HCT116 (cell line): ENCODE measurements around the gene HOXB7. TPM values are rescaled to one million over a fixed set of nuclear protein-coding genes. Genes with fewer than 3 reads are reported as not detected.
A peak's percentile ranks its signal among the peaks of the same experiment; 100 is the strongest.

ENCODE experiments used
- ATAC-seq: fragments of 200-7000 bp; cut with Tn5 transposase; 2 replicates; pipeline ENCODE4 v1.9.1; 2020; ENCODE audit warnings: mild to moderate bottlenecking, moderate library complexity
- BruUV-seq: library from RNA; stranded (reverse); fragments of 400-500 nt; replicated peaks from 2 replicates; lab custom pipeline; 2021; lab: Mats Ljungman, UMichigan
- CTCF ChIA-PET: fragments of 300-600 bp; sonication (Branson Sonifier 250); formaldehyde crosslinking; loops from one replicate; lab custom pipeline; 2021; ENCODE audit warnings: antibody characterized with exemption; lab: Charles Lee
- POLR2A ChIA-PET: fragments of 300-600, 350-600 bp; sonication (Branson Sonifier 250); formaldehyde crosslinking; loops from one replicate; lab custom pipeline; 2021; ENCODE audit warnings: antibody characterized with exemption; lab: Charles Lee
- RAD21 ChIA-PET, 2 experiments: fragments of 300-600 bp; sonication (Branson Sonifier 250); formaldehyde crosslinking; loops; one replicate each; lab custom pipeline; 2023; ENCODE audit warnings: low total read pairs in 2 of 2; ENCODE audit not compliant: uncharacterized antibody in 2 of 2, unreplicated experiment in 2 of 2, low non-redundant PET in 1 of 2; lab: Charles Lee
- DNase-seq: peaks from one replicate; pipeline ENCODE4 v3.0.0-alpha.2; 2010; ENCODE audit warnings: low read depth, low spot score
- H2AFZ ChIP-seq: fragments of 200-600 bp; shearing (Covaris generic), sonication (generic); 2 replicates; pipeline ENCODE4 v1.6.1; 2017; ENCODE audit warnings: low read depth, mixed run types, mixed read lengths, antibody characterized with exemption, low read length; ENCODE audit not compliant: poor library complexity, severe bottlenecking
- H3K27ac ChIP-seq: 2 replicates; pipeline ENCODE4 v1.5.1; 2012; ENCODE audit warnings: low read depth, low read length
- H3K27me3 ChIP-seq: fragments of 200-600 bp; sonication (generic); 2 replicates; pipeline ENCODE4 v1.6.1; 2016; ENCODE audit warnings: mixed run types, low read length, mixed read lengths; ENCODE audit not compliant: insufficient read depth
- H3K36me3 ChIP-seq, 2 experiments: fragments of 200-500 bp in 1 of 2; fragments of 200-600 bp in 1 of 2; sonication (Bioruptor generic) in 1 of 2; sonication (generic) in 1 of 2; 2 replicates each; pipeline versions ENCODE4 v1.5.1 to v1.6.1; 2014 to 2016; ENCODE audit warnings: low read length in 2 of 2, inconsistent platforms in 1 of 2, mixed read lengths in 1 of 2, mixed run types in 1 of 2; ENCODE audit not compliant: insufficient read depth in 2 of 2, control insufficient read depth in 1 of 2
- H3K4me1 ChIP-seq, 2 experiments: fragments of 200-600 bp in 1 of 2; sonication (generic) in 1 of 2; 2 replicates each; pipeline versions ENCODE4 v1.5.1 to v1.6.1; 2012 to 2017; ENCODE audit warnings: low read length in 2 of 2, inconsistent platforms in 1 of 2, mild to moderate bottlenecking in 1 of 2, mixed read lengths in 1 of 2, mixed run types in 1 of 2, moderate library complexity in 1 of 2; ENCODE audit not compliant: insufficient read depth in 2 of 2, control insufficient read depth in 1 of 2
- H3K4me2 ChIP-seq: fragments of 200-600 bp; sonication (generic); 2 replicates; pipeline ENCODE4 v1.6.1; 2017; ENCODE audit warnings: mixed run types, low read length, mixed read lengths
- H3K4me3 ChIP-seq, 2 experiments: fragments of 200-600 bp in 1 of 2; sonication (generic) in 1 of 2; replicated peaks in 1 of 2; 2 replicates each; pipeline ENCODE4 v1.5.1; 2011 to 2016; ENCODE audit warnings: low read length in 2 of 2, control low read depth in 1 of 2, low read depth in 1 of 2, mild to moderate bottlenecking in 1 of 2, mixed read lengths in 1 of 2, mixed run types in 1 of 2
- H3K79me2 ChIP-seq: fragments of 200-600 bp; sonication (generic); 2 replicates; pipeline ENCODE4 v1.6.1; 2017; ENCODE audit warnings: mild to moderate bottlenecking, mixed run types, low read length, moderate library complexity, mixed read lengths; ENCODE audit not compliant: insufficient read depth
- H3K9ac ChIP-seq: fragments of 200-600 bp; sonication (generic); 2 replicates; pipeline ENCODE4 v1.6.1; 2016; ENCODE audit warnings: low read length, mixed read lengths
- H3K9me2 ChIP-seq: fragments of 200-600 bp; sonication (generic), shearing (Covaris generic); 2 replicates; pipeline ENCODE4 v1.6.1; 2017; ENCODE audit warnings: mixed run types, mild to moderate bottlenecking, moderate library complexity; ENCODE audit not compliant: insufficient read depth
- H3K9me3 ChIP-seq, 2 experiments: fragments of 200-500 bp in 1 of 2; fragments of 200-600 bp in 1 of 2; sonication (Bioruptor generic) in 1 of 2; sonication (generic) in 1 of 2; 2 replicates each; pipeline ENCODE4 v1.6.1; 2014 to 2017; ENCODE audit warnings: low read length in 2 of 2, mixed read lengths in 2 of 2, inconsistent platforms in 1 of 2, low read depth in 1 of 2, mild to moderate bottlenecking in 1 of 2, mixed run types in 1 of 2, moderate library complexity in 1 of 2; ENCODE audit not compliant: control insufficient read depth in 1 of 2, insufficient read depth in 1 of 2
- H4K20me1 ChIP-seq: fragments of 200-600 bp; sonication (generic), shearing (Covaris generic); 2 replicates; pipeline ENCODE4 v1.6.1; 2017; ENCODE audit warnings: mixed run types, mild to moderate bottlenecking, moderate library complexity; ENCODE audit not compliant: insufficient read depth
- ATF3 ChIP-seq: IDR thresholded peaks from 2 replicates; pipeline ENCODE4 v1.6.1; 2012
- CTCF ChIP-seq, 3 experiments: fragments of 200-600 bp in 1 of 3; sonication (generic) in 1 of 3; IDR thresholded peaks in 2 of 3; conservative IDR thresholded peaks in 1 of 3; 2 replicates each; pipeline ENCODE4 v1.5.1; 2012 to 2017; ENCODE audit warnings: low read depth in 2 of 3, low read length in 2 of 3, antibody characterized with exemption in 1 of 3, borderline replicate concordance in 1 of 3, control low read depth in 1 of 3, mild to moderate bottlenecking in 1 of 3, mixed read lengths in 1 of 3, mixed run types in 1 of 3, moderate library complexity in 1 of 3; ENCODE audit not compliant: insufficient read depth in 1 of 3
- ELF1 ChIP-seq: IDR thresholded peaks from 2 replicates; pipeline ENCODE4 v1.6.1; 2012; ENCODE audit warnings: low read depth, borderline replicate concordance
- JUND ChIP-seq: IDR thresholded peaks from 2 replicates; pipeline ENCODE4 v1.6.1; 2012
- MAX ChIP-seq: IDR thresholded peaks from 2 replicates; pipeline ENCODE4 v1.6.1; 2012
- POLR2A ChIP-seq: IDR thresholded peaks from 2 replicates; pipeline ENCODE4 v1.7.0; 2011; ENCODE audit warnings: borderline replicate concordance; ENCODE audit not compliant: insufficient read depth, insufficient read length; ENCODE audit errors: extremely low read depth
- RAD21 ChIP-seq: IDR thresholded peaks from 2 replicates; pipeline ENCODE4 v1.6.1; 2012; ENCODE audit warnings: low read depth, mild to moderate bottlenecking
- REST ChIP-seq: IDR thresholded peaks from 2 replicates; pipeline ENCODE4 v1.6.1; 2012; ENCODE audit warnings: low read depth
- SIN3A ChIP-seq: IDR thresholded peaks from 2 replicates; pipeline ENCODE4 v1.6.1; 2012; ENCODE audit warnings: low read depth
- YY1 ChIP-seq: IDR thresholded peaks from 2 replicates; pipeline ENCODE4 v1.6.1; 2011; ENCODE audit warnings: low read length, low read depth, moderate library complexity, mild to moderate bottlenecking; ENCODE audit not compliant: insufficient replicate concordance; ENCODE audit errors: extremely low read depth
- intact Hi-C: fragments of 100-400 bp; cut with micrococcal nuclease; formaldehyde crosslinking; loops from 2 replicates; pipeline ENCODE4 v1.10.0; 2022
- total RNA-seq: library from RNA; stranded (reverse); gene quantifications from one replicate; pipeline ENCODE4 v1.2.1, GENCODE V29; 2021; ENCODE audit not compliant: unreplicated experiment

HOXB7 gene
- total RNA-seq, 1 experiment from 2014 or later, result 33.6 TPM

GRCh38 chr17:48562934-48563333, 47.9 kb downstream of the HOXB7 start:
- RAD21 ChIA-PET, result no interaction called here
- Histone ChIP-seq H3K9me3 (no peaks in the 10 kb centered on the region), H3K79me2 (peaks cover 20% of the 10 kb centered on the region; the same call in 1 of the 2 replicates), H3K9me2 (no peaks in the 10 kb centered on the region), H4K20me1 (no peaks in the 10 kb centered on the region), H2AFZ (no peak overlapping the region), H3K36me3 (no peaks in the 10 kb centered on the region), H3K4me3 (no peak overlapping the region), H3K4me1 (no peaks in the 10 kb centered on the region), H3K4me2 (no peak overlapping the region), H3K27me3 (no peaks in the 10 kb centered on the region), H3K9ac (no peak overlapping the region), H3K27ac (no peak overlapping the region)
- POLR2A ChIA-PET, result no interaction called here
- DNase-seq, result no peak
- intact Hi-C loops, result no loop called here
- CTCF ChIA-PET, result no interaction called here
- ATAC-seq, result no peak
- BruUV-seq, result no TSS peak
- no peak for TF ChIP-seq YY1
- no peak for TF ChIP-seq SIN3A

- H3K27ac ChIP-seq, result no peak overlapping the region
- H3K27me3 ChIP-seq, result no peaks in the 10 kb centered on the region
These were observed 48.7 kb downstream of the HOXB7 start for GRCh38 chr17:48561884-48562810.

More at GRCh38 chr17:48561884-48562810, 48.7 kb downstream of the HOXB7 start:
- no peak overlapping the region for H2AFZ ChIP-seq
- H3K9ac ChIP-seq, result no peak overlapping the region
- no peaks in the 10 kb centered on the region for H3K9me2 ChIP-seq
- H3K9me3 ChIP-seq, result no peaks in the 10 kb centered on the region
- ATAC-seq, result peak; percentile 86
- no peak overlapping the region for H3K4me3 ChIP-seq
- no peak for DNase-seq
- H3K79me2 ChIP-seq, result peaks cover 13% of the 10 kb centered on the region; the same call in 1 of the 2 replicates
- intact Hi-C loops, result no loop called here
- H3K4me1 ChIP-seq, result no peaks in the 10 kb centered on the region
- TF ChIP-seq JUND, result no peak
- TF ChIP-seq RAD21, result no peak
- no peak for TF ChIP-seq ATF3
- no peak for TF ChIP-seq POLR2A
- no peak for TF ChIP-seq ELF1
- no peak for TF ChIP-seq REST
- TF ChIP-seq MAX, result no peak
- TF ChIP-seq CTCF (IDR thresholded peaks at IDR 0.05 in 2 of 3, conservative IDR thresholded peaks at IDR 0.05 in 1 of 3; ENCODE audit: borderline replicate concordance in 1 of 3, insufficient read depth in 1 of 3, low read depth in 2 of 3, low read length in 2 of 3), result peak in 2 of 3 experiments; percentile 51 to 54; a peak in 4 of 6 replicates
- BruUV-seq, result no TSS peak
- CTCF ChIA-PET, result no interaction called here
- no peaks in the 10 kb centered on the region for H3K36me3 ChIP-seq
- POLR2A ChIA-PET, result no interaction called here
- H4K20me1 ChIP-seq, result no peaks in the 10 kb centered on the region
- no peak overlapping the region for H3K4me2 ChIP-seq
- RAD21 ChIA-PET, result no interaction called here
